HepG2 (cell line): ENCODE results near the gene CD300C. TPM values are rescaled to one million over a fixed set of nuclear protein-coding genes. Genes with fewer than 3 reads are reported as not detected.

Experiments
- ATAC-seq: fragments of 200-7000 bp; cut with Tn5 transposase; 3 replicates; pipeline ENCODE4 v1.9.1; 2020; ENCODE audit warnings: mild to moderate bottlenecking, moderate library complexity
- BruUV-seq: library from RNA; stranded (reverse); fragments of 400-500 nt; replicated peaks from 2 replicates; lab custom pipeline; 2021; lab: Mats Ljungman, UMichigan
- CTCF ChIA-PET: fragments of 300-600 bp; formaldehyde crosslinking; extraction: SDS; loops from one replicate; lab custom pipeline; 2021; ENCODE audit warnings: low total read pairs, inconsistent platforms, low intra/inter-chr PET ratio; lab: Yijun Ruan, JAX
- POLR2A ChIA-PET: fragments of 350-600 bp; sonication (Branson Sonifier 250); formaldehyde crosslinking; loops from one replicate; lab custom pipeline; 2020; ENCODE audit warnings: antibody characterized with exemption, inconsistent platforms; lab: Yijun Ruan, JAX
- DNase-seq: peaks from one replicate; pipeline ENCODE4 v3.0.0-alpha.2; 2015; ENCODE audit warnings: low spot score
- FAIRE-seq: peaks from 3 replicates; lab custom pipeline; 2011; peaks lifted over from hg19 to GRCh38; lab: Jason Lieb, UNC
- H2AFZ ChIP-seq: one replicate; pipeline ENCODE4 v1.6.1; 2011; ENCODE audit warnings: low read length, inconsistent platforms
- H3K27ac ChIP-seq: fragments of 300-600 bp; 3 replicates; pipeline ENCODE4 v1.8.0; 2011; ENCODE audit warnings: mixed run types, mild to moderate bottlenecking, mixed read lengths, low read length, inconsistent platforms; ENCODE audit not compliant: insufficient read depth; ENCODE audit errors: extremely low read length
- H3K27me3 ChIP-seq, 2 experiments: fragments of 200-600 bp in 1 of 2; 2 replicates in 1 of 2; 3 replicates in 1 of 2; pipeline versions ENCODE4 v1.6.0 to v1.8.0; 2011; ENCODE audit warnings: low read length in 2 of 2, mild to moderate bottlenecking in 2 of 2, moderate library complexity in 2 of 2, inconsistent platforms in 1 of 2; ENCODE audit not compliant: insufficient read depth in 2 of 2, control insufficient read depth in 1 of 2
- H3K36me3 ChIP-seq, 2 experiments: fragments of 200-600 bp in 1 of 2; replicated peaks in 1 of 2; 2 replicates in 1 of 2; 3 replicates in 1 of 2; pipeline versions ENCODE4 v1.5.1 to v1.8.0; 2011; ENCODE audit warnings: low read length in 2 of 2, inconsistent platforms in 1 of 2; ENCODE audit not compliant: insufficient read depth in 2 of 2, control insufficient read depth in 1 of 2
- H3K4me1 ChIP-seq: 2 replicates; pipeline ENCODE4 v1.5.1; 2012; ENCODE audit warnings: low read length, inconsistent platforms; ENCODE audit not compliant: insufficient read depth
- H3K4me2 ChIP-seq: 2 replicates; pipeline ENCODE4 v1.6.0; 2011; ENCODE audit warnings: low read depth, low read length, inconsistent platforms
- H3K4me3 ChIP-seq, 3 experiments: fragments of 200-600 bp in 1 of 3; sonication (generic), shearing (Covaris generic) in 1 of 3; replicated peaks in 1 of 3; 2 replicates each; pipeline ENCODE4 v1.5.1; 2011 to 2016; ENCODE audit warnings: low read length in 3 of 3, inconsistent platforms in 2 of 3, low read depth in 2 of 3, mild to moderate bottlenecking in 2 of 3, control low read depth in 1 of 3, mixed read lengths in 1 of 3; ENCODE audit not compliant: insufficient read depth in 1 of 3
- H3K79me2 ChIP-seq: one replicate; pipeline ENCODE4 v1.6.1; 2011; ENCODE audit warnings: low read length, inconsistent platforms; ENCODE audit not compliant: insufficient read depth
- H3K9ac ChIP-seq: 2 replicates; pipeline ENCODE4 v1.6.0; 2011; ENCODE audit warnings: mild to moderate bottlenecking, low read depth, low read length, inconsistent platforms; ENCODE audit not compliant: insufficient read depth
- H3K9me3 ChIP-seq: 2 replicates; pipeline ENCODE4 v1.5.1; 2012; ENCODE audit warnings: mild to moderate bottlenecking, low read length
- H4K20me1 ChIP-seq: 2 replicates; pipeline ENCODE4 v1.6.0; 2011; ENCODE audit warnings: inconsistent platforms, mild to moderate bottlenecking, low read length, moderate library complexity; ENCODE audit not compliant: insufficient read depth
- NFIC ChIP-seq: IDR thresholded peaks from 2 replicates; pipeline ENCODE4 v1.6.1; 2012; ENCODE audit warnings: mild to moderate bottlenecking, low read length, inconsistent platforms
- NKX3-1 ChIP-seq: sonication (generic); formaldehyde crosslinking; IDR thresholded peaks from 2 replicates; pipeline ENCODE4 v1.5.0; 2020; ENCODE audit warnings: missing genetic modification reagents
- TRIM24 ChIP-seq: sonication (generic); formaldehyde crosslinking; IDR thresholded peaks from 2 replicates; pipeline ENCODE4 v1.8.0; 2022; ENCODE audit warnings: mild to moderate bottlenecking, missing genetic modification reagents
- ZNF136 ChIP-seq: sonication (generic); formaldehyde crosslinking; IDR thresholded peaks from 2 replicates; pipeline ENCODE4 v1.8.1; 2022; ENCODE audit warnings: low read depth, mild to moderate bottlenecking, moderate library complexity, missing genetic modification reagents
- ZNF431 ChIP-seq: sonication (generic); formaldehyde crosslinking; IDR thresholded peaks from 2 replicates; pipeline ENCODE4 v1.9.0; 2022; ENCODE audit warnings: missing genetic modification reagents, low read depth, mild to moderate bottlenecking, borderline replicate concordance
- ZNF468 ChIP-seq: sonication (generic); formaldehyde crosslinking; IDR thresholded peaks from 2 replicates; pipeline ENCODE4 v1.8.0; 2022; ENCODE audit warnings: mild to moderate bottlenecking, moderate library complexity, missing genetic modification reagents
- ZNF580 ChIP-seq: IDR thresholded peaks from 2 replicates; pipeline ENCODE4 v1.6.1; 2016; ENCODE audit warnings: low read depth, borderline replicate concordance
- ZNF598 ChIP-seq: sonication (generic); formaldehyde crosslinking; IDR thresholded peaks from 2 replicates; pipeline ENCODE4 v1.5.1; 2020; ENCODE audit warnings: mild to moderate bottlenecking, missing genetic modification reagents, borderline replicate concordance
- ZSCAN12 ChIP-seq: sonication (generic); formaldehyde crosslinking; IDR thresholded peaks from 2 replicates; pipeline ENCODE4 v1.9.0; 2021; ENCODE audit warnings: mild to moderate bottlenecking, missing genetic modification reagents
- WGBS: methylation state at CpG from one replicate; pipeline ENCODE4 v1.1.6; 2017; ENCODE audit warnings: low lambda C conversion rate; 5-methylcytosine and 5-hydroxymethylcytosine counted together
- in situ Hi-C: cut with HindIII; loops from 2 replicates; pipeline ENCODE4 v1.10.0; 2017; ENCODE audit warnings: low pct_unique_long_range_greater_than_20kb; ENCODE audit not compliant: extremely low pct_ligation_motif_present
- intact Hi-C: fragments of 100-400 bp; cut with micrococcal nuclease; formaldehyde crosslinking; loops from one replicate; pipeline ENCODE4 v1.10.0; 2022; ENCODE audit not compliant: unreplicated experiment
- polyA plus RNA-seq, 8 experiments: library from polyadenylated mRNA; depleted of rRNA in 3 of 8; stranded (reverse) in 7 of 8; unstranded in 1 of 8; fragments of >200 nt; fragmentation: Illumina TruSeq in 4 of 8; extraction: Trizol in 4 of 8; gene quantifications; 2 replicates each; pipeline versions ENCODE4 v1.2.1 to v1.2.3, GENCODE V29; 2011 to 2016; ENCODE audit warnings: low read depth in 4 of 8, missing spikeins in 1 of 8, mixed read lengths in 1 of 8; ENCODE audit not compliant: insufficient read depth in 1 of 8
- total RNA-seq, 5 experiments: library from RNA; depleted of rRNA; stranded (reverse); fragments of >200 nt; fragmentation: Illumina TruSeq; extraction: Trizol; gene quantifications; 2 replicates each; pipeline ENCODE4 v1.2.3, GENCODE V29; 2016; ENCODE audit warnings: low read depth in 1 of 5
- TF ChIP-seq, protein P1 (sequence below): sonication (generic); formaldehyde crosslinking; IDR thresholded peaks from 2 replicates; pipeline ENCODE4 v1.5.1; 2020; ENCODE audit warnings: mild to moderate bottlenecking, missing genetic modification reagents

CD300C gene
- total and polyA plus RNA-seq, 2 of the 13 experiments (the other 11 are each of a cell fraction or from before 2014, with no cell fraction given), result not detected

DNA sequence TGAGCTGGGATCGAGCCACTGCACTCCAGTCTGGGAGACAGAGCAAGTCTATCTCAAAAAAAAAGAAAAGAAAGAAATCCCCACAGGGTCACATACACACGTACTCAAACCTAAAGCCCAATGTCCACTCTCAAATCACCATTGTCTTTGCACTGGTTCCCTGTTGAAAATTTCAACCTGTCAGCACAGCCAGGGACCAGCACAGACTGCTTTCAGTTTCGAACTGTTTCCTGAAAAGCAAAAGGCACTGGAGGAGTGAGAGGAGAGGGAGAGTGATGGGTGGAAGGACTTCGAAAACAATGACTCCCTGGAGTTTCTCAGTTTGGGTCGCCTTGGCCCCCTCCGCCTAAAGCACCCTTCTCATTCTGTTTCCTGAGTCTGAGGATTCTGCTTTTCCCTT lies 9.0 kb upstream of the CD300C start:
- no peak for TF ChIP-seq NFIC
- TF ChIP-seq ZNF580 (CRISPR knock-in tag), result no peak
- no peak for TF ChIP-seq ZNF136 (CRISPR knock-in tag)
- TF ChIP-seq, protein P1, sequence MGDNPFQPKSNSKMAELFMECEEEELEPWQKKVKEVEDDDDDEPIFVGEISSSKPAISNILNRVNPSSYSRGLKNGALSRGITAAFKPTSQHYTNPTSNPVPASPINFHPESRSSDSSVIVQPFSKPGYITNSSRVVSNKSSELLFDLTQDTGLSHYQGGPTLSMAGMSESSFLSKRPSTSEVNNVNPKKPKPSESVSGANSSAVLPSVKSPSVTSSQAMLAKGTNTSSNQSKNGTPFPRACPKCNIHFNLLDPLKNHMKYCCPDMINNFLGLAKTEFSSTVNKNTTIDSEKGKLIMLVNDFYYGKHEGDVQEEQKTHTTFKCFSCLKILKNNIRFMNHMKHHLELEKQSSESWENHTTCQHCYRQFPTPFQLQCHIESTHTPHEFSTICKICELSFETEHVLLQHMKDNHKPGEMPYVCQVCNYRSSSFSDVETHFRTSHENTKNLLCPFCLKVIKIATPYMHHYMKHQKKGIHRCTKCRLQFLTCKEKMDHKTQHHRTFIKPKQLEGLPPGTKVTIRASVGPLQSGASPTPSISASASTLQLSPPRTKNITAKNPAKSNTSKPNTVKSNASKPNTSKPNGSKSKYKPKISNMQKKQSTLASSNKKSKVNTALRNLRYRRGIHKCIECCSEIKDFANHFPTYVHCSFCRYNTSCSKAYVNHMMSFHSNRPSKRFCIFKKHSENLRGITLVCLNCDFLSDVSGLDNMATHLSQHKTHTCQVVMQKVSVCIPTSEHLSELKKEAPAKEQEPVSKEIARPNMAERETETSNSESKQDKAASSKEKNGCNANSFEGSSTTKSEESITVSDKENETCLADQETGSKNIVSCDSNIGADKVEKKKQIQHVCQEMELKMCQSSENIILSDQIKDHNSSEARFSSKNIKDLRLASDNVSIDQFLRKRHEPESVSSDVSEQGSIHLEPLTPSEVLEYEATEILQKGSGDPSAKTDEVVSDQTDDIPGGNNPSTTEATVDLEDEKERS, result no peak
- no peak for TF ChIP-seq TRIM24
- TF ChIP-seq ZNF598 (CRISPR knock-in tag), result no peak
- no peak for TF ChIP-seq ZNF468 (CRISPR knock-in tag)
- TF ChIP-seq ZNF431 (CRISPR knock-in tag), result no peak
- TF ChIP-seq ZSCAN12 (CRISPR knock-in tag), result no peak
- TF ChIP-seq NKX3-1 (CRISPR knock-in tag), result no peak
- no peaks in the 10 kb centered on the region for H3K79me2 ChIP-seq
- WGBS, result 20% methylated on average over 6 of the region's 6 CpGs
- peaks cover 5 to 81% of the 10 kb centered on the region in 2 experiments for H3K27me3 ChIP-seq
- no peak overlapping the region for H3K9ac ChIP-seq
- H4K20me1 ChIP-seq, result no peaks in the 10 kb centered on the region
- H2AFZ ChIP-seq, result no peak overlapping the region
- ChIA-PET CTCF (no interaction called here), POLR2A (no interaction called here)
- H3K27ac ChIP-seq, result no peak overlapping the region
- ATAC-seq (no peak), FAIRE-seq (no peak), DNase-seq (no peak)
- no peak overlapping the region for H3K4me3 ChIP-seq
- in situ Hi-C loops, result no loop called here
- no peak overlapping the region for H3K4me2 ChIP-seq
- no TSS peak for BruUV-seq
- no peaks in the 10 kb centered on the region for H3K4me1 ChIP-seq
- intact Hi-C loops, result no loop called here
- no peaks in the 10 kb centered on the region for H3K9me3 ChIP-seq
- no peaks in the 10 kb centered on the region for H3K36me3 ChIP-seq
